ENCODE data around the gene SYN1.

SYN1 gene

GRCh38 chrX:47571215-47571614, 48.4 kb downstream of the SYN1 start:
- DNase-seq: no peak

GRCh38 chrX:47570794-47571193, 48.9 kb downstream of the SYN1 start:
- DNase-seq: no peak

GRCh38 chrX:47568656-47569295, 50.9 kb downstream of the SYN1 start:
- DNase-seq: no peak

- DNase-seq: no peak
These were observed 52.8 kb downstream of the SYN1 start for GRCh38 chrX:47566841-47567240.

GRCh38 chrX:47564438-47565085, 55.1 kb downstream of the SYN1 start:
- no peak for DNase-seq

- no peak for DNase-seq
These were observed 55.8 kb downstream of the SYN1 start for GRCh38 chrX:47563801-47564315.

GRCh38 chrX:47562615-47563243, 56.9 kb downstream of the SYN1 start:
- DNase-seq: peak; percentile 33

GRCh38 chrX:47561659-47562151, 58.0 kb downstream of the SYN1 start:
- DNase-seq: no peak

GRCh38 chrX:47560934-47561658, 58.6 kb downstream of the SYN1 start, which contains the start of gene ARAF:
ARAF (plus strand) TSS chrX:47561205; CDS start chrX:47562968, 1,763 bp downstream.
- peak; percentile 99 for DNase-seq

GRCh38 chrX:47560179-47560933, 59.3 kb downstream of the SYN1 start:
- no peak for DNase-seq

- no peak for DNase-seq
These were observed 61.2 kb downstream of the SYN1 start for GRCh38 chrX:47558436-47558835.

- DNase-seq: peak; percentile 90
These were observed 63.5 kb downstream of the SYN1 start for GRCh38 chrX:47556045-47556623.

GRCh38 chrX:47543496-47543895, 76.2 kb downstream of the SYN1 start:
- DNase-seq: no peak

GRCh38 chrX:47540754-47541538, 78.7 kb downstream of the SYN1 start:
- DNase-seq: peak; percentile 29

- no peak for DNase-seq
These were observed 79.8 kb downstream of the SYN1 start for GRCh38 chrX:47539860-47540259.

GRCh38 chrX:47530049-47530448, 89.6 kb downstream of the SYN1 start:
- DNase-seq: no peak

GRCh38 chrX:47529548-47529947, 90.1 kb downstream of the SYN1 start:
- DNase-seq: no peak

GRCh38 chrX:47523713-47524166, 95.9 kb downstream of the SYN1 start:
- DNase-seq: no peak

- DNase-seq: peak; percentile 83
These were observed 96.4 kb downstream of the SYN1 start for GRCh38 chrX:47523297-47523696.
